Effector CD4-positive, alpha-beta T cell (primary cell): ENCODE data around the gene NBEA.
"Not testable (repeated sequence)": the region's sequence is repeated elsewhere in the genome, so short reads cannot be mapped to it uniquely, and the experiment has no call there.

ENCODE experiments used
- DNase-seq: peaks from one replicate; pipeline ENCODE4 v3.0.0-alpha.2; 2020
- total RNA-seq: gene quantifications from one replicate; lab custom pipeline; 2026; lab: John Stamatoyannopoulos, UW

NBEA gene
- 3.2 reads per million, percentile 12 among the genes with 10 or more reads in this experiment for total RNA-seq

- peak; percentile 25 for DNase-seq
Observed at GRCh38 chr13:34941835-34942731, at the start of gene NBEA. NBEA (plus strand) TSS chr13:34942270; CDS start chr13:34942821, 551 bp downstream.

GRCh38 chr13:34894756-34895155 lies 47.3 kb upstream of the NBEA start:
- no peak for DNase-seq

- no peak for DNase-seq
Observed at GRCh38 chr13:34897220-34897619, 44.9 kb upstream of the NBEA start.

GRCh38 chr13:34899888-34900287 lies 42.2 kb upstream of the NBEA start:
- DNase-seq = no peak

- no peak for DNase-seq
Observed at GRCh38 chr13:34900288-34900739, 41.8 kb upstream of the NBEA start.

- DNase-seq = no peak
Observed at GRCh38 chr13:34901572-34901971, 40.5 kb upstream of the NBEA start.

- no peak for DNase-seq
Observed at GRCh38 chr13:34911159-34911558, 30.9 kb upstream of the NBEA start.

GRCh38 chr13:34913040-34913439 lies 29.0 kb upstream of the NBEA start:
- DNase-seq = no peak

- DNase-seq = no peak
Observed at GRCh38 chr13:34914416-34914815, 27.7 kb upstream of the NBEA start.

- DNase-seq = no peak
Observed at GRCh38 chr13:34926508-34926907, 15.6 kb upstream of the NBEA start.

GRCh38 chr13:34928676-34929075 lies 13.4 kb upstream of the NBEA start:
- not testable (repeated sequence) for DNase-seq

- no peak for DNase-seq
Observed at GRCh38 chr13:34931572-34931971, 10.5 kb upstream of the NBEA start.

GRCh38 chr13:34933349-34933748 lies 8.7 kb upstream of the NBEA start:
- no peak for DNase-seq

GRCh38 chr13:34933786-34934185 lies 8.3 kb upstream of the NBEA start:
- no peak for DNase-seq

GRCh38 chr13:34935841-34936240 lies 6.2 kb upstream of the NBEA start:
- DNase-seq = no peak

- DNase-seq = no peak
Observed at GRCh38 chr13:34939771-34940170, 2.3 kb upstream of the NBEA start.

- DNase-seq = no peak
Observed at GRCh38 chr13:34941436-34941834, 635 bp upstream of the NBEA start.

- DNase-seq = no peak
Observed at GRCh38 chr13:34942732-34943435, 814 bp downstream of the NBEA start.

GRCh38 chr13:34943436-34944273 lies 1.6 kb downstream of the NBEA start:
- DNase-seq = no peak

GRCh38 chr13:34944274-34944634 lies 2.2 kb downstream of the NBEA start:
- no peak for DNase-seq

- no peak for DNase-seq
Observed at GRCh38 chr13:34944751-34945150, 2.7 kb downstream of the NBEA start.

- DNase-seq = no peak
Observed at GRCh38 chr13:34951528-34951927, 9.5 kb downstream of the NBEA start.

GRCh38 chr13:34959489-34959888 lies 17.4 kb downstream of the NBEA start:
- DNase-seq = no peak
